Hippocampal formation (tissue), 2 donors: ENCODE measurements around the gene DPY30.

Source experiments
- DNase-seq, 2 donors: peaks; one replicate each; lab custom pipeline; 2025; lab: John Stamatoyannopoulos, UW

DPY30 gene

DNA sequence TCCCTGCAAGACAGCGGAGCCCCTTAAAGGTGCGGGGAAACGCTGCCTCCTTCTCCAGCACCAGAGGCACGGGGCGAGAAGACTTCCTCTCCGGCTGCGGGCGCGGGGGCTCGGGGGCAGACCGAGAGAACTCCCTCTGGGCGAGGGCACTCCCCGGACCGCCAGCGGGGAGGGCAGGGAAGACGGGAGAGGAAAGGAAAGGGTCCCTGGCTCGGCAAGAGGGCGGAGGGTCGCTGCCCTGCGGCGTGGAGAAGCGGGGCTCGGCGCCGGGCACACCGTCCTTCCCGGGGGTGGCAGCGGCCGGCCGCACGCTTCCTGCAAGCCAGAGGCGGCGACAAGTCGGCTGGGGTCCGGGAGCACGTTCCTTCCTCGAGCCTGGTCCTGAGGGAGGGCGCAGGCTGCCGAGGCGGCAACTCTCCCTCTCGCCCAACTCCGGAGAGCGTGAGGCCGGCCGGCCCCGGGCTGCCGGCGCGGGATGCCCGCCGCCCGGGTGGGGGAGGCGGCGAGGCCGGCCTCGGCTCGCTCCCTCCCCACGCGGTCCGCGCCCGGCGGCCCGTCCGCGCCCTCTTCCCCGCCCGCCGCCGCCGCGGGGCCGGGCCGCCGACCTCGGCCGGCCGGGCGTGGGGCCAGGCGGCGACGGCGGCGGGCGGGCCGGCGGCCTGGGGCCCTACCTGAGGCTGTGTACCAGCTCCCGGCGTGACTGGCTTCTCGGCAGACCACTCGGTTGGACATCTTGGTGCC is 29.9 kb downstream of the DPY30 start:
- DNase-seq, result peak in 1 of 2 donors; percentile 33

DNA sequence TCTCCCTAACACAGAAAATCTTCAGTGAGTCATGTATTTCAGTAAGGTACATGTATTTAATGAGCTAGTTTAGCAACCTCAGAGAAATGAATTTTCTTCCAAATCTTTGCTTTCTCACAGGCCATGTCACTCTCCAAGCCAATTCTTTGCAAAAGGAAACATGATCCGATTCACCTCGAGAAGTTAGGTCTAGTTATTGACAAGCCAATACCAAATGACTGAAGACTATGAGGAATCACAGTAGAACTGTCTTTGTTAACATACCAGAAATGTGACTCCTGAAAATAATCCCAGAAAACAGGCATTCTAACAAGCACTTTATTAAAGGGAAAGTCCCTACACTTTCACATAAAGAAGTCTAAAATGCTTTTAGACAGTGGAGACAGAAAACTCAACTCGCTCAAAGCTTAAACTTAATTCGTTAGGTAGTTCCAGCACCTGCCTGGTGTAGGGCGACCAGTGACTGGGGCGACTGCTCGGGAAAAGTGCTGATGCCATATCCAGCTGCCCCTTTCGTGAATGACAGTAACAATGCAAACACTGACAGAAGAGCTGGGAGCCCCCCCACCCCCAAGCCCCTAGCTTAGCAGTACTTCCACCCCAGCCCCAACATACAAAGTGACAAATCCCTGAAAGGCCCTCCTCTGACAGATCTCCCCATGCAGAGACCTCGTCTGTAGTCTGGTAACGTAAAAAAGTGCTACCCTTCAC is 30.6 kb downstream of the DPY30 start:
- no peak for DNase-seq

- DNase-seq, result no peak
Observed at GRCh38 chr2:32007121-32007391, 32.5 kb downstream of the DPY30 start.

GRCh38 chr2:32005371-32005976 is 34.1 kb downstream of the DPY30 start:
- no peak for DNase-seq

DNA sequence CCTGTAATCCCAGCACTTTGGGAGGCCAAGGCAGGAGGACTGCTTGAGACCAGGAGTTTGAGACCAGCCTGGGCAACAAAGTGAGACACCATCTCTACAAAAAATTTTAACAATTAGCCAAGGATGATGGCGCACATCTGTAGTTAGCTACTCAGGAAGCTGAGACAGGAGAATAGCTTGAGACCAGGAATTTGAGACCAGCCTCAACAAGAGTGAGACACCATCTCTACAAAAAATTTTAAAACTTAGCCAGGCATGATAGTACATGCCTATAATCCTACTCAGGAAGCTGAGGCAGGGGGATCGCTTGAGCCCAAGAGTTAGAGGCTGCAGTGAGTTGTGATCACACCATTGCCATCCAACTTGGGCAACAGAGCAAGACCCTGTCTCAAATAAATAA is 35.8 kb downstream of the DPY30 start:
- no peak for DNase-seq

DNA sequence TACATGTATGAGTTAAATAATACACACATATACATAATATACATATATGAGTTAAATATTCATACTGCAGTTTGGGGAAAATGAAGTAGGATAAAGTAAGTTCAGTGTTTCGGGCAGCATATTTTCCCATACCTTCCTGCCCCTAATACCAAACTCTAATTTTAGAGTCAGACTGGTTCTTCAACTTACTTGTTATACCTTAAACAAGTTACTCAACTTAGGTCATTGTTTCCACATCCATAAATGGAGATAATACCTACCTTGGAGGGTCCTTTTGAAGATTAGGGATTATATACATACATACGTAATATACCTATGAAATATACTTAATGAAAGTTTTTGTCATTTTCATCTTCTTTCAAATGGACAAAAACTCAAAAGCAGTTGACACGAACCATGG is 37.2 kb downstream of the DPY30 start:
- DNase-seq, result no peak

DNA sequence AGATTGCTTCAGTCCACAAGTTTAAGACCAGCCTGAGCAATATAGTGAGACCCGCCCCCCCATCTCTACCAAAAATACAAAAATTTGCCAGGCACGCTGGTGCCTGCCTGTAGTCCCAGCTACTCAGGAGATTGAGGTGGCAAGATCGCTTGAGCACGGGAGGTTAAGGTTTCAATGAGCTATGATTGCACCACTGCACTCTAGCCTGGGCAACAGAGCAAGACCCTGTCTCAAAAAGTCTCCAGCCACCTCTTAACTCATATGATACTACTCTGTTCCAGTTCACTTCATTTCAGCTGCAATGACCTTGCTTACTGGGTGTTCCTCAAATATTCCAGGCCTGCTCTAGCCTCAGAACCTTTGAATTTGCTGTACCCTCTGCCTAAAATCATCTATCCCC is 40.2 kb downstream of the DPY30 start:
- no peak for DNase-seq

DNA sequence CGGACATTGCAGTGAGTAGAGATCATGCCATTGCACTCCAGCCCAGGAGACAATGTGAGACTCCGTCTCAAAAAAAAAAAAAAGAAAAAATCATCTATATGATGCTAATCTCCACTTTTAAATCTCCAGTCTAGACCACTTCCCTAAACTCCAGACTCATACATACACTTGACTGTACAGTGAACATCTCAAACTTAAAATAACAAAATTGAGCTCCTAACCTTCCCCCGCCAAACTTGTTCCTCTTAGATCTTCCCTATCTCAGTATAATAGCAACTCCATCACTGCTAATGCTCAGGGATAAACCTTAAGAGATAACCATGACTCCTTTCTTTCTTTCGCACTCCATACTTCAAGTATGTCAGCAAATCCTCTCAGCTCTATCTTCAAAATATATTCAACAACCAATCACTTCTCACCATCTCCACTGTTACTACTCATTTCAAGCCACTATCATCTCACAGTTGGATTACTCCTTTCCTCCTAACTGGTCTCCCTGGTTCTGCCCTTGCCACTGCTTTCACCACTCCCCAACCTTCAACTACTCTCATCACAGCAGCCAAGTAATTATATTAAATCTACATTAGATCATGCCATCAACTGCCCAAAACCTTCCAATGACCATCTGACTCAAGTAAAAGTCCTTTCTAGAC is 40.7 kb downstream of the DPY30 start:
- no peak for DNase-seq

DNA sequence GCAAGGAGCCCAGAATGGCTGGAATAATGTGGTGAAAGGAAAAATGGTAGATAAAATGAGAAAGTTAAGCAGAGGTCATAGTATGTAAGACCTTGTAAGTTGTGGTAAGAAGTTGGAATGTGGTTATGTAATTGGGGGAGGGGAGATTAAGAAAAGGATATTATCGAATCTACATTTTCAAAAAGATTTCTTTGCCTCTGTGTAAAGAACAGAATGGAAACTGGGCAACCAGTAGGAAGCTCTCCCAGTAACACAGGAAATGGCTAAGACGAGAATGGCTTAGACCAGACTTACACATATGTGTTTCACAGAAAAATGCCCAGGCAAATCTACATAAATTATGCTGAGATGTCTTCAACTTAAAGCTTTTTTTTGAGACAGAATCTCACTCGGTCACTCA is 42.0 kb downstream of the DPY30 start:
- DNase-seq, result no peak

DNA sequence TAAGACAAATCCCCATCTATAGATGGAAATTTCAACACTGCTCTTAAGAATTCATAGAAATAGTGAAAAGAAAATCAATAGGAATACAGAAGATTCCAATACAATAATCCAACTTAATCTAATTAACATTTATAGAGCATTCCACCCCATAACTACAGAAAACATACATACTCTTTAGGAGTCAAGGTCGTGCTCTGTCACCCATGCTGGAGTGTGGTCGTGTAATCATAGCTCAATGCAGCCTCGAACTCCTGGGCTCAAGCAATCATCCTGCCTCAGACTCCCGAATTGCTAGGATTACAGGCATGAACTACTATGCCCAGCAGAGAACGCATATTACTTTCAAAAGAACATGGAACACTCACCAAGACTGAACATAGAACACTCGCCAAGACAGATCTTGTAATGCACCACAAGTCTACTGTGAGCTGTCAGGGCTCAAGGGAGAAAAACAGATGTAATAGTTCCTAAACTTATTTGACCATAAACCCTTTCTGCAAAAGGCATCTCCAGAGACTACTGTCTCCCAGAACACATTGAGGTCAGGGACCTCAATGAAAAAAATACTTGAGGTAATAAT is 42.9 kb downstream of the DPY30 start:
- no peak for DNase-seq

DNA sequence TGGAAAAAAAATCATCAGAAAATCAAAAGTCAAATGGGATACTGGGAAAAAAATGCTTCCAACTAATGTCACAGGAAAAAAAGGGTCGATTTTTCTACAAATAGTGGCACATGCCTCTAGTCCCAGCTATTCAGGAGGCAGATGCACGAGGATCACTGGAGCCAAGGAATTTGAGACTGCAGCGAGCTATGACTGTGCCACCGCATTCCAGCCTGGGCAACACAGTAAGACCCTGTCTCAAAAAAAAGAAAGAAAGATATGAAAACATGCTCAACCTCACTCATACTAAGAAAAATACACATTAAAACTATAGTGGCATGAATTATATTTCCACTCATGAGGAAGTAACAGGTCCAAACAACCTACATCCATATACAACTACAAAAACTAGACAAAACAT is 46.7 kb downstream of the DPY30 start:
- no peak for DNase-seq

DNA sequence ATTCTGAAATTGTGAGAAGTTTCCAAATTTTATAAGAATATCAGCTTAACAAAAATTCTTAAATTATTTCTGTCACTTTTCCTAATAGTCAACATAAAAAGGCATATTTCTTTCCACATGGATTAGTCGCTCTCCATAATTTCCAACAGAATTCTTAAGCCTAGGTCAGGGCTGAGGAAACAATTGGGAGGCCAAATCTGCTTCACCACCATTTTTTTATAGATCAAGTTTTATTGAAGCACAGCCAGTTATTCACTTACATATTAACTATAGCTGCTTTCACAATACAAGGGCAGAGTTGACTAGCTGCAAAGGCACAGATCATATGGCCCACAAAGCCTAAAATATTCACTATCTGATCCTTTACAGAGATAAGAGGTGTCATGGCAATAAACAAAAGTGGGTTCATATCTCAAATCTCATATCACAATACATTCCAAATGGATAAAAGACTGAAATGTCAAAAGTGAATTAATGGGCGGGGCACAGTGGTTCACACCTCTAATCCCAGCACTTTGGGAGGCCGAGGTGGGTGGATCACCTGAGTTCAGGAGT is 47.5 kb downstream of the DPY30 start:
- no peak for DNase-seq

DNA sequence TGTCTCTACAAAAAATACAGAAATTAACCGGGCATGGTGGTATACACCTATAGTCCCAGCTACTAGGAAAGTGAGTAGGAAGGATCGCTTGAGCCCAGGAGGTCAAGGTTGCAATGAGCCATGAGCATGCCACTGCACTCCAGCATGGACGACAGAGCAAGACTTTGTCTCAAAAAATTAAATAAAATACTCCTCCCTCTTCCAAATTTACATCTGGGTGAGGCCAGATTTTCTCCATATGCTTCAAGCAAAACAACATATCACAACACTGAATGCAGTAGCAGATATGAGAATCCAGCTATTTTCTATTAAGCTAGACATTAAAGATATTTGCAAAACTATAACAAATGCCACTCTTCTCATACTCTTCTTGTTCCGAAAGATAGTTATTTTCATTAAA is 49.7 kb downstream of the DPY30 start:
- DNase-seq, result no peak

GRCh38 chr2:31987454-31988220 is 52.0 kb downstream of the DPY30 start:
- DNase-seq, result no peak

- DNase-seq, result no peak
Observed at GRCh38 chr2:31986906-31987305, 52.7 kb downstream of the DPY30 start.

GRCh38 chr2:31983762-31984467 is 55.7 kb downstream of the DPY30 start:
- no peak for DNase-seq

- no peak for DNase-seq
Observed at GRCh38 chr2:31980674-31981356, 58.8 kb downstream of the DPY30 start.

DNA sequence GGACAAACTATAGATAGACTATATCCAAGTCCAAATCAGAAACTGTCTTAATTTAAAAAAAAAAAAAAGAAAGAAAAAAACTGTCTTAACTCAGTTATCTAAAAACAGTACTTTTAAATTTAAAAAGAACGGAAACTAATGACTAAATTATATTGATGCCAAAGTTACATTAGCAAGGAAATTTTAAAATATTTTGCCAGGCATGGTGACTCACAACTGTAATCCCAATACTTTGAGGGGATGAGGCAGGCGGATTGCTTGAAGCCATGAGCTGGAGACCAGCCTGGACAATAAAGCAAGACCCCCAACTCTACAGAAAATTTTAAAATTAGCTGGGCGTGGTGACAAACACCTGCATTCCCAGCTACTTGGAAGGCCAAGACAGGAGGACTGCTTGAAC is 59.6 kb downstream of the DPY30 start:
- no peak for DNase-seq

- DNase-seq, result no peak
Observed at GRCh38 chr2:31979018-31979417, 60.6 kb downstream of the DPY30 start.

DNA sequence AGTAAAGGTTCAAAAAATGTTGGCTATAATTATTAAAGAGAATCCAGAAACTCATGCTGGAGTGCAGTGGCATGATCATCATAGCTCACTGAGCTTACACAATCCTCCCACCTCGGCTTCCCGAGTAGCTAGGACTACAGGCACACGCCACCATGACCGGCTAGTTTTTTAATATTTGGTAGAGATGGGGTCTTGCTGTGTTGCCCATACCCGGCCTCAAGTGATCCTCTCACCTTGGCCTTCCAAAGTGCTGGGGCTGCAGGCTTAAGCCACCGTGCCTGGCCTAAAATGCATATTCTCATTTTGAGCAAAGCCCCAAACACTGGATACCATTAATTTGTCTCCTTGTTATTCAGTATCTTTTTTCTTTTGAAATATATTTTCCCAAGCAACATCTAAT is 61.2 kb downstream of the DPY30 start:
- DNase-seq, result no peak
